Measurements from ENCODE around the gene DDX20.

The DDX20 gene

GRCh38 chr1:111762332-111762731 is 6.6 kb downstream of the DDX20 start:
- H3K79me2 ChIP-seq (ENCODE audit: insufficient read depth, low read length): peaks cover 4% of the 10 kb centered on the region
- no peaks in the 10 kb centered on the region for H3K9me2 ChIP-seq (ENCODE audit: low read depth, low read length)
- H3K27me3 ChIP-seq (ENCODE audit: insufficient read depth, low read length): no peaks in the 10 kb centered on the region
- H3K4me2 ChIP-seq (ENCODE audit: low read length): no peak overlapping the region
- H4K20me1 ChIP-seq (ENCODE audit: insufficient read depth, low read length): no peaks in the 10 kb centered on the region
- no peak for TF ChIP-seq EZH2 (IDR thresholded peaks at IDR 0.05; ENCODE audit: borderline replicate concordance, low read length)
- TF ChIP-seq, protein P1, sequence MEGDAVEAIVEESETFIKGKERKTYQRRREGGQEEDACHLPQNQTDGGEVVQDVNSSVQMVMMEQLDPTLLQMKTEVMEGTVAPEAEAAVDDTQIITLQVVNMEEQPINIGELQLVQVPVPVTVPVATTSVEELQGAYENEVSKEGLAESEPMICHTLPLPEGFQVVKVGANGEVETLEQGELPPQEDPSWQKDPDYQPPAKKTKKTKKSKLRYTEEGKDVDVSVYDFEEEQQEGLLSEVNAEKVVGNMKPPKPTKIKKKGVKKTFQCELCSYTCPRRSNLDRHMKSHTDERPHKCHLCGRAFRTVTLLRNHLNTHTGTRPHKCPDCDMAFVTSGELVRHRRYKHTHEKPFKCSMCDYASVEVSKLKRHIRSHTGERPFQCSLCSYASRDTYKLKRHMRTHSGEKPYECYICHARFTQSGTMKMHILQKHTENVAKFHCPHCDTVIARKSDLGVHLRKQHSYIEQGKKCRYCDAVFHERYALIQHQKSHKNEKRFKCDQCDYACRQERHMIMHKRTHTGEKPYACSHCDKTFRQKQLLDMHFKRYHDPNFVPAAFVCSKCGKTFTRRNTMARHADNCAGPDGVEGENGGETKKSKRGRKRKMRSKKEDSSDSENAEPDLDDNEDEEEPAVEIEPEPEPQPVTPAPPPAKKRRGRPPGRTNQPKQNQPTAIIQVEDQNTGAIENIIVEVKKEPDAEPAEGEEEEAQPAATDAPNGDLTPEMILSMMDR (IDR thresholded peaks at IDR 0.05; ENCODE audit: low read length): no peak
- no peak overlapping the region for H3K27ac ChIP-seq (ENCODE audit: low read depth, low read length, poor library complexity, severe bottlenecking)
- H3K36me3 ChIP-seq (ENCODE audit: insufficient read depth, low read length): peaks cover 93% of the 10 kb centered on the region
- no peak overlapping the region for H3K9ac ChIP-seq (ENCODE audit: low read length)
- no peak overlapping the region for H3K4me3 ChIP-seq (ENCODE audit: low read depth, low read length, poor library complexity, severe bottlenecking)
- no peak overlapping the region for H2AFZ ChIP-seq (ENCODE audit: low read length)
- no peaks in the 10 kb centered on the region for H3F3A ChIP-seq (ENCODE audit: insufficient read depth, low read length)
- peaks cover 7% of the 10 kb centered on the region for H3K4me1 ChIP-seq (ENCODE audit: insufficient read depth, low read length, severe bottlenecking)
- no peaks in the 10 kb centered on the region for H3K9me3 ChIP-seq (ENCODE audit: low read length)

- H2AFZ ChIP-seq (ENCODE audit: low read length): no peak overlapping the region
- H3K79me2 ChIP-seq (ENCODE audit: insufficient read depth, low read length): no peaks in the 10 kb centered on the region
- H3K9me3 ChIP-seq (ENCODE audit: low read length): no peaks in the 10 kb centered on the region
- TF ChIP-seq EZH2 (IDR thresholded peaks at IDR 0.05; ENCODE audit: borderline replicate concordance, low read length): no peak
- TF ChIP-seq, protein P1 (IDR thresholded peaks at IDR 0.05; ENCODE audit: low read length): no peak
- no peaks in the 10 kb centered on the region for H4K20me1 ChIP-seq (ENCODE audit: insufficient read depth, low read length)
- H3K9me2 ChIP-seq (ENCODE audit: low read depth, low read length): no peaks in the 10 kb centered on the region
- no peak overlapping the region for H3K27ac ChIP-seq (ENCODE audit: low read depth, low read length, poor library complexity, severe bottlenecking)
- H3K36me3 ChIP-seq (ENCODE audit: insufficient read depth, low read length): peaks cover 63% of the 10 kb centered on the region
- H3K4me1 ChIP-seq (ENCODE audit: insufficient read depth, low read length, severe bottlenecking): no peaks in the 10 kb centered on the region
- no peak overlapping the region for H3K9ac ChIP-seq (ENCODE audit: low read length)
- H3K4me2 ChIP-seq (ENCODE audit: low read length): no peak overlapping the region
- no peaks in the 10 kb centered on the region for H3K27me3 ChIP-seq (ENCODE audit: insufficient read depth, low read length)
- H3F3A ChIP-seq (ENCODE audit: insufficient read depth, low read length): no peaks in the 10 kb centered on the region
- H3K4me3 ChIP-seq (ENCODE audit: low read depth, low read length, poor library complexity, severe bottlenecking): no peak overlapping the region
Measured at GRCh38 chr1:111768023-111768422, 12.3 kb downstream of the DDX20 start.

- Histone ChIP-seq H3K4me2 (ENCODE audit: low read length) (no peak overlapping the region), H4K20me1 (ENCODE audit: insufficient read depth, low read length) (no peaks in the 10 kb centered on the region), H3K36me3 (ENCODE audit: insufficient read depth, low read length) (peaks cover 57% of the 10 kb centered on the region), H3K9ac (ENCODE audit: low read length) (no peak overlapping the region), H3K27ac (ENCODE audit: low read depth, low read length, poor library complexity, severe bottlenecking) (no peak overlapping the region), H2AFZ (ENCODE audit: low read length) (no peak overlapping the region), H3K4me1 (ENCODE audit: insufficient read depth, low read length, severe bottlenecking) (no peaks in the 10 kb centered on the region), H3K4me3 (ENCODE audit: low read depth, low read length, poor library complexity, severe bottlenecking) (no peak overlapping the region), H3K9me3 (ENCODE audit: low read length) (no peaks in the 10 kb centered on the region), H3K27me3 (ENCODE audit: insufficient read depth, low read length) (no peaks in the 10 kb centered on the region), H3F3A (ENCODE audit: insufficient read depth, low read length) (no peaks in the 10 kb centered on the region), H3K79me2 (ENCODE audit: insufficient read depth, low read length) (no peaks in the 10 kb centered on the region), H3K9me2 (ENCODE audit: low read depth, low read length) (no peaks in the 10 kb centered on the region)
- TF ChIP-seq EZH2 (IDR thresholded peaks at IDR 0.05; ENCODE audit: borderline replicate concordance, low read length): no peak
- TF ChIP-seq, protein P1 (IDR thresholded peaks at IDR 0.05; ENCODE audit: low read length): no peak
Measured at GRCh38 chr1:111768625-111769024, 12.9 kb downstream of the DDX20 start.
